WTC11 (cell line): Measurements from ENCODE around the gene MR1.

ENCODE experiments used
- KAT7 ChIP-seq: sonication (generic); formaldehyde crosslinking; IDR thresholded peaks from 2 replicates; pipeline ENCODE4 v1.8.1; 2023; ENCODE audit warnings: missing genetic modification reagents, mild to moderate bottlenecking, borderline replicate concordance
- ZBTB21 ChIP-seq: sonication (generic); formaldehyde crosslinking; IDR thresholded peaks from 2 replicates; pipeline ENCODE4 v1.8.1; 2023; ENCODE audit warnings: mild to moderate bottlenecking, missing genetic modification reagents, borderline replicate concordance

DNA sequence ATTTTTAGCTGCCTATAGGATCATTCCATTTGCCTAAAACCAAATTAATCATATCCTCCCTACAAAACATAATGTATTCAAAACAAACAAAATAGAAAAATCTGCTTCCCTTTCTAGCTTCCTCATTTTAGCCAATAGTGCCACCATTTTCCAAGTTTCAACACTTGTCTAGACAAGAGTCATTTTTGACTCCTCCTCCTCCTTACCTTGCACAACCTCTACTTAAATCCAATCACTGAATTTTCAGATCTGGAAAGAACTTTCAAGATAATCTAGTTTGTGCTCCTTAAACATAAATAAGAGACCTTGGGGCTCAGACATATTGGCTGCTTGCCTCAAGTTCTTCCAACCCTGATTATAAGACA lies 18.6 kb upstream of the MR1 start:
- TF ChIP-seq ZBTB21 (no peak), KAT7 (CRISPR knock-in tag) (no peak)
